Hepatocyte (in vitro differentiated cells): ENCODE data around the gene SLC31A2.

Experiments
- CTCF ChIP-seq: fragments of 200-600 bp; sonication (generic); IDR thresholded peaks from 2 replicates; pipeline ENCODE4 v1.5.1; 2016; ENCODE audit warnings: antibody characterized with exemption, mild to moderate bottlenecking; ENCODE audit not compliant: poor library complexity
- EZH2phosphoT487 ChIP-seq: fragments of 200-600 bp; sonication (generic); IDR thresholded peaks from one replicate; pipeline ENCODE4 v1.6.1; 2018; ENCODE audit warnings: antibody characterized with exemption, mild to moderate bottlenecking, low read depth, moderate library complexity; ENCODE audit not compliant: unreplicated experiment, severe bottlenecking

- TF ChIP-seq EZH2phosphoT487 (no peak), CTCF (no peak)
Measured at GRCh38 chr9:113152699-113153098, 1.9 kb downstream of the SLC31A2 start.
